ENCODE data around the gene KIAA0319L.

GRCh38 chr1:35432231-35432630 is 125.0 kb downstream of the KIAA0319L start:
- TF ChIP-seq EZH2phosphoT487 (IDR thresholded peaks at IDR 0.05; ENCODE audit: borderline replicate concordance, low read depth, low read length) (no peak), CTCF (conservative IDR thresholded peaks at IDR 0.05; ENCODE audit: low read length) (no peak)

All from OCI-LY7 (cell line).